ENCODE data around the gene HAP1. TPM values are rescaled to one million over a fixed set of nuclear protein-coding genes. Genes with fewer than 3 reads are reported as not detected.
"Not testable (repeated sequence)": the region's sequence is repeated elsewhere in the genome, so short reads cannot be mapped to it uniquely, and the experiment has no call there.

The HAP1 gene
- total RNA-seq, 1 donor from 2014 or later: not detected

DNA sequence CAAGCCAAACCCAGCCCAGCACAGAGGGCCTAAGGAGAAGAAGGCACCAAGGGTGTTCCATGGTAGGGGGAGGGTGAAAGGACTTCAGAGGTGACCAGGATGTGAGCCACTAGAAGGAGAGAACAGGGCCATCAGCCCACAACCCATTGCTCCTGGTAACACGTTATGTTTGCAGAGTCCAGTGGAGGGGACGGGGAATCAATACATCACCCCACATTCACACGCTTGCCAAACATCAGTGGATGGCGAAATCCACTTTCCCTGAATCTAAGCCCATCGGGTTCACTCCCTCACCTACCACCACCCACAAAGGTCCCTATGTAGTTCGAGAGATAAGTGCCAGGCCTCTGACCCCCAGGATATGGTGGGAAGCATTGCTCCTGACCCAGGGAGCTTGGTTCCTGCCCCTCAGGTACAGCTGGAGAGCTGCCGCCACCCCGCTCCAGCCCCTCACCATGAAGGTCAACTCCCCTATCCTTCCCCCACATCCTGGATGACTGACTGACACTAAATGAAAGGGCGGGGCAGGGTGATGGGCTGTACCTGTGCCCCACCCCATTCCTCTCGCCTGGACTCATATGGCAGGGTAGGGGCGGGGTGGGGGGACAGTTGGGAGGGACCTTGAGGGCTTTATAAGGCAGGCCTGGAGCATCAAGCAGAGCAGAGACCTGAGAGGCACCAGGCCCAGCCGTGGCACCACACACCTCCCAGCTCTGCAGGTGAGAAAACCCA lies 22.6 kb downstream of the HAP1 start, which contains the start of gene GAST:
TSS of gene GAST (plus strand) at position 663 of the 732 bp plus-strand sequence. CDS start 3,106 bp downstream, outside the sequence.
- no peak within 1 kb of the TSS for H3K4me3 ChIP-seq
- TF ChIP-seq, protein P1, sequence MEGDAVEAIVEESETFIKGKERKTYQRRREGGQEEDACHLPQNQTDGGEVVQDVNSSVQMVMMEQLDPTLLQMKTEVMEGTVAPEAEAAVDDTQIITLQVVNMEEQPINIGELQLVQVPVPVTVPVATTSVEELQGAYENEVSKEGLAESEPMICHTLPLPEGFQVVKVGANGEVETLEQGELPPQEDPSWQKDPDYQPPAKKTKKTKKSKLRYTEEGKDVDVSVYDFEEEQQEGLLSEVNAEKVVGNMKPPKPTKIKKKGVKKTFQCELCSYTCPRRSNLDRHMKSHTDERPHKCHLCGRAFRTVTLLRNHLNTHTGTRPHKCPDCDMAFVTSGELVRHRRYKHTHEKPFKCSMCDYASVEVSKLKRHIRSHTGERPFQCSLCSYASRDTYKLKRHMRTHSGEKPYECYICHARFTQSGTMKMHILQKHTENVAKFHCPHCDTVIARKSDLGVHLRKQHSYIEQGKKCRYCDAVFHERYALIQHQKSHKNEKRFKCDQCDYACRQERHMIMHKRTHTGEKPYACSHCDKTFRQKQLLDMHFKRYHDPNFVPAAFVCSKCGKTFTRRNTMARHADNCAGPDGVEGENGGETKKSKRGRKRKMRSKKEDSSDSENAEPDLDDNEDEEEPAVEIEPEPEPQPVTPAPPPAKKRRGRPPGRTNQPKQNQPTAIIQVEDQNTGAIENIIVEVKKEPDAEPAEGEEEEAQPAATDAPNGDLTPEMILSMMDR (IDR thresholded peaks at IDR 0.05): no peak
- DNase-seq (ENCODE audit: low spot score in 2 of 2): no peak
- no peaks in the 10 kb centered on the region for H3K4me1 ChIP-seq
- no peaks in the 10 kb centered on the region for H3K9me3 ChIP-seq
- intact Hi-C loops (cut with DNase I): no loop called here
- H3K27me3 ChIP-seq: no peaks in the 10 kb centered on the region
- no peak within 1 kb of the TSS for H3K27ac ChIP-seq
- no peaks in the 10 kb centered on the region for H3K36me3 ChIP-seq

DNA sequence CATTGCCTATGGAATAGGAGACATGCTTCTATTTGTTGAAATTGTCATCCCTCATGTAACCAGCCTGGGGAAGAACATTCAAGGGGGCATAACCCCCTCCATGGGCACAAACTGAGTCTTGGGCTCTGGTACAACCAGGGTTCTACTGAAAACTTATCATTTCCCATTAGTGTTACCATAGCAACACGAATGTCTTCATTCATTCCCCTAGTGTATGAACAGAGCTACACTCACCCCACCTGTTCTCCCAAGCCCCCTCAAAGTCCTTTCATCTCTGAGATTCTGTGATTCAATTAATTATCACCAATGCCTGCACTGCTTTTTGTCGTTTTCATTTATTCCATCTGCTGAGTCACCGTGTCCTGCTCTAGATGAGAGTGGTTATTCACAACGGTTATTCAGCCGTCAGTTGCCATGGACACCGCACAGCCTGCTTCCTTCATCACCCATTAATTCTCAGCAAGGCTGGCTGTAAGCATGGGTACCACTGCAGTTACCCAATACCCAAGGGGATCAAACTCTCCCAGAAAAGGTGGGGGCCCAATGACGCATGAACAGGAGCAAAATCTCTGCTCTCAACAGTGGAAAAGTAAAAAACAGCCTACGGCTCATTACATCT lies 23.9 kb downstream of the HAP1 start:
- Histone ChIP-seq H3K4me3 (no peak overlapping the region), H3K27ac (no peak overlapping the region), H3K27me3 (no peaks in the 10 kb centered on the region), H3K36me3 (no peaks in the 10 kb centered on the region), H3K9me3 (no peaks in the 10 kb centered on the region), H3K4me1 (no peaks in the 10 kb centered on the region)
- intact Hi-C loops (cut with DNase I): no loop called here
- TF ChIP-seq, protein P1 (IDR thresholded peaks at IDR 0.05): no peak
- DNase-seq (ENCODE audit: low spot score in 2 of 2): no peak

DNA sequence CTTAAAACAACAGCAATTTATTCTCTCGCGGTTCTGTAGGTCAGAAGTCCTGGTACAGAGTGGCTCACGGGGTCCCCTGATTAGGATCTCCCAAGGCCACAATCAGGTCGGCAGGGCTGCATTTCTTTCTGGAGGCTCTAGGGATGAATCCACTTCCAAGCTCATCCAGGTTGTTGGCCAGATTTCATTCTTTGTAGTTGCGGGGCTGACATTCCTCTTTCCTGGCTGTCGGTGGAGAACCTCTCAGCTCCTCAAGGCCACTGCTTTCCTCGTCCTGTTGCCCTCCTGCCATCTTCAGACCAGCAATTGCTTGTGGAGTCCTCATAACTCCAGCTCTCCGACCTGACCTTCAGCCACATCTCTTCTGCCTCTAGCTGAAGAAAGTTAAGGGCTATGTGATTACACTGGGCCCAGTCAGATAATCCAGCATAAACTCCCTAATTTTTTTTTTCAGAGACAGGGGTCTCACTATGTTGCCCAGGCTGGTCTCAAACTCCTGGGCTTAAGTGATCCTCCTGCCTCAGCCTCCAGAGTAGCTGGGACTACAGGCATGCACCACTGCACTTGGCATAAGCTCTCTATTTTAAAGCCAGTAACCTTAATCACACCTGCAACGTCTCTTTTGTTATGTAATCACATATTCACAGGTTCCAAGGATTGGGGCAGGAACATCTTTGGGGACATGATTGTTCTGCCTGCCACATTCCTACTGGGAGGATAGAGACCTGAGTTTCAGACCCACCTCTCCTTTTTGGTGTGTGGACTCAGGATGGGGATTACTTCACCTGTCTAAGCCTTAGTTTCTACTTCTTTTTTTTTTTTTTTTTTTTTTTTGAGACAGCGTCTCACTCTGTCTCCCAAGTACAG lies 26.4 kb downstream of the HAP1 start:
- Histone ChIP-seq H3K36me3 (no peaks in the 10 kb centered on the region), H3K4me1 (no peaks in the 10 kb centered on the region), H3K27me3 (no peaks in the 10 kb centered on the region), H3K4me3 (no peak overlapping the region), H3K27ac (no peak overlapping the region), H3K9me3 (no peaks in the 10 kb centered on the region)
- DNase-seq (ENCODE audit: low spot score in 2 of 2): no peak
- intact Hi-C loops (cut with DNase I): no loop called here
- TF ChIP-seq, protein P1 (IDR thresholded peaks at IDR 0.05): no peak

DNA sequence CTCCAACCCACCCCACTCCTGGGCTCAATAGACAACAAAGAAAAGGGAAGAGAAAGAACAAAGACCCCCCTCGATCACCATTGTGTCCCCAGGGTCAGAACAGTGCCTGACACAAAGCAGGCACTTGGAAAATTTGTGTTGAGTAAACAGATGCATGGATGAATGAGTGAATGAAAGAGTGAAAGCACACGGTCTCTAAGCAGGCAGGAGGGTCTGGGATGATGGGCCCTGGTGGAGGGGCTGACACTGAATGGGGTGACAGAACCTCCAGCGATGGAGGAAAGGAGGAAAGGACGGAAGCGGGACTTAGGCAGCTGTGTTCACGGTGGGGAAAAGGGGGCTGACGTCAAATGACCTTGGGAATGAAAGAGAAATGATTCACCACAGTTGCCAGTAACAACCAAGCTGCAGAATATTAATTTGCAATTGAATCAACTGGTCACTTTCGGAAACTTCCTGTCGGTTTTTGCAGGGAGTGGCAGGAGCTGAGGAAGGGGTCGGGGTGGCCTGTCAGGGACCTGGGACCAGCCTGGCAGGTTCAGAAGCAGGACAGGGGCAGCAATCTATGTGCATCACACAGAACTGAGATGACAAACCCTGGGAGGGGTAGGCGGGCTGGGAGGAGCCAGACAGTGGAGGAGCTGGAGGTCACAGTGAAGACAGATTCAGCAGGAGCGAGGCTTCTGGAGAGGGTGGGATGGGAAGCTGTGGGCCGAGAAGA lies 29.0 kb downstream of the HAP1 start:
- Histone ChIP-seq H3K9me3 (no peaks in the 10 kb centered on the region), H3K36me3 (no peaks in the 10 kb centered on the region), H3K27me3 (no peaks in the 10 kb centered on the region), H3K27ac (no peak overlapping the region), H3K4me3 (no peak overlapping the region), H3K4me1 (no peaks in the 10 kb centered on the region)
- intact Hi-C loops (cut with DNase I): no loop called here
- TF ChIP-seq, protein P1 (IDR thresholded peaks at IDR 0.05): no peak
- no peak for DNase-seq (ENCODE audit: low spot score in 2 of 2)

DNA sequence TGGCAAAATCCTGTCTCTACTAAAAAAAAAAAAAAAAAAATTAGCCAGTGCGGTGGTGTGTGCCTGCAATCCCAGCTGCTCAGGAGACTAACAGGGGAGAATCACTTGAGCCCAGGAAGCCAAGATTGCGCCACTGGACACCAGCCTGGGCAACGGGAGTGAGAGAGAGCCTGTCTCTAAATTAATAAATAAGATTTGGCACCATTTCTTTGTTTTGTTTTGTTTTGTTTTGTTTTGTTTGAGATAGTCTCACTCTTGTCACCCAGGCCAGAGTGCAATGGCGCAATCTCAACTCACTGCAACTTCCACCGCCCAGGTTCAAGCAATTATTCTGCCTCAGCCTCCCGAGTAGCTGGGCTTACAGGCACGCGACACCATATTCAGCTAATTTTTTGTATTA lies 31.7 kb downstream of the HAP1 start:
- H3K4me1 ChIP-seq: no peaks in the 10 kb centered on the region
- intact Hi-C loops (cut with DNase I): no loop called here
- no peaks in the 10 kb centered on the region for H3K27me3 ChIP-seq
- no peak for DNase-seq (ENCODE audit: low spot score in 2 of 2)
- H3K27ac ChIP-seq: no peak overlapping the region
- no peaks in the 10 kb centered on the region for H3K9me3 ChIP-seq
- TF ChIP-seq, protein P1 (IDR thresholded peaks at IDR 0.05): no peak
- H3K36me3 ChIP-seq: no peaks in the 10 kb centered on the region
- no peak overlapping the region for H3K4me3 ChIP-seq

DNA sequence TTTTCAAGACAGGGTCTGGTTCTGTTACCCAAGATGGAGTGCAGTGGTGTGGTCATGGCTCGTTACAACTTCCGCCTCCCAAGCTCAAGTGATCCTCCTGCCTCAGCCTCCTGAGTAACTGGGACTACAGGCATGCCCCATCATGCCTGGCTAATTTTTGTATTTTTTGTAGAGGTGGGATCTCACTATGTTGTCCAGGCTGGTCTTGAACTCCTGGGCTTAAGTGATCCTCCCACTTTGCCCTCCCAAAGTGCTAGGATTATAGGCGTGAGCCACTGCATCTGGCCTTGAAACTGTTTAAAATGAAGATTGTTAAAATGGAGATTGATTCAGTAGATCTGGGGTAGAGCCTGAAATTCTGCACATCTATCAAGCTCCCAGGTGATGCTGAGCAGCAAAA lies 33.6 kb downstream of the HAP1 start:
- DNase-seq (ENCODE audit: low spot score in 2 of 2); H3K4me1 ChIP-seq; H3K36me3 ChIP-seq; H3K27me3 ChIP-seq; H3K9me3 ChIP-seq; intact Hi-C loops (cut with DNase I); H3K27ac ChIP-seq; H3K4me3 ChIP-seq: not testable (repeated sequence)
